Spinal cord (tissue), 10 donors: ENCODE data around the gene PLEKHA5. TPM values are rescaled to one million over a fixed set of nuclear protein-coding genes. Genes with fewer than 3 reads are reported as not detected.
"Not testable (repeated sequence)": the region's sequence is repeated elsewhere in the genome, so short reads cannot be mapped to it uniquely, and the experiment has no call there.

Source experiments
- DNase-seq, 6 donors: peaks; one replicate each; pipeline versions ENCODE4 v3.0.0 to v3.0.0-alpha.2; 2013 to 2015; ENCODE audit warnings: low spot score in 6 of 6, low read depth in 4 of 6
- H3K27ac ChIP-seq: one replicate; pipeline ENCODE4 v1.5.1; 2013; ENCODE audit warnings: low read depth, low read length, control low read depth
- H3K27me3 ChIP-seq: one replicate; pipeline ENCODE4 v1.6.1; 2013; ENCODE audit warnings: low read length; ENCODE audit not compliant: control insufficient read depth, insufficient read depth
- H3K36me3 ChIP-seq: one replicate; pipeline ENCODE4 v1.6.1; 2013; ENCODE audit warnings: low read length; ENCODE audit not compliant: control insufficient read depth, insufficient read depth
- H3K4me1 ChIP-seq: one replicate; pipeline ENCODE4 v1.6.1; 2013; ENCODE audit warnings: low read length; ENCODE audit not compliant: control insufficient read depth, insufficient read depth
- H3K4me3 ChIP-seq: one replicate; pipeline ENCODE4 v1.5.1; 2013; ENCODE audit warnings: low read depth, low read length, control low read depth
- H3K9me3 ChIP-seq: one replicate; pipeline ENCODE4 v1.6.1; 2013; ENCODE audit warnings: low read length; ENCODE audit not compliant: control insufficient read depth, insufficient read depth
- WGBS: methylation state at CpG from one replicate; pipeline ENCODE4 v1.1.5; 2013; ENCODE audit warnings: missing lambda C conversion rate; ENCODE audit not compliant: insufficient coverage; 5-methylcytosine and 5-hydroxymethylcytosine counted together
- polyA plus RNA-seq, 2 donors: library from polyadenylated mRNA; unstranded; fragments of 120-200 nt; gene quantifications; one replicate each; pipeline ENCODE4 v1.2.1, GENCODE V29; 2013; ENCODE audit not compliant: insufficient read length in 2 of 2
- total RNA-seq, 2 donors: library from RNA; depleted of rRNA in 1 of 2; stranded (reverse); fragments of 120-200 nt in 1 of 2; fragments of >200 nt in 1 of 2; gene quantifications; one replicate each; pipeline versions ENCODE4 v1.2.3 to v1.2.4, GENCODE V29; 2013 to 2014
- donor health status: healthy.

Gene PLEKHA5
- total and polyA plus RNA-seq, 4 donors, result 44.5 to 81.6 (median 49.4) TPM

GRCh38 chr12:19298836-19299605, 169.5 kb downstream of the PLEKHA5 start:
- Histone ChIP-seq H3K36me3 (no peaks in the 10 kb centered on the region), H3K4me3 (no peak overlapping the region), H3K27ac (no peak overlapping the region), H3K9me3 (no peaks in the 10 kb centered on the region), H3K27me3 (no peaks in the 10 kb centered on the region), H3K4me1 (no peaks in the 10 kb centered on the region)
- 87% methylated on average over 2 of the region's 7 CpGs for WGBS
- DNase-seq, result peak in 1 of 6 donors; percentile 52

- no peak overlapping the region for H3K4me3 ChIP-seq
- H3K4me1 ChIP-seq, result no peaks in the 10 kb centered on the region
- no peaks in the 10 kb centered on the region for H3K9me3 ChIP-seq
- H3K27ac ChIP-seq, result no peak overlapping the region
- H3K27me3 ChIP-seq, result no peaks in the 10 kb centered on the region
- WGBS, result 90% methylated on average over 3 of the region's 3 CpGs
- H3K36me3 ChIP-seq, result no peaks in the 10 kb centered on the region
- no peak for DNase-seq
Observed at GRCh38 chr12:19299765-19300164, 170.2 kb downstream of the PLEKHA5 start.

GRCh38 chr12:19301223-19301622, 171.7 kb downstream of the PLEKHA5 start:
- Histone ChIP-seq H3K27me3 (no peaks in the 10 kb centered on the region), H3K27ac (no peak overlapping the region), H3K36me3 (peaks cover 11% of the 10 kb centered on the region), H3K4me1 (no peaks in the 10 kb centered on the region), H3K4me3 (no peak overlapping the region), H3K9me3 (no peaks in the 10 kb centered on the region)
- no peak for DNase-seq

GRCh38 chr12:19301688-19302087, 172.2 kb downstream of the PLEKHA5 start:
- Histone ChIP-seq H3K4me3 (no peak overlapping the region), H3K27me3 (no peaks in the 10 kb centered on the region), H3K9me3 (no peaks in the 10 kb centered on the region), H3K27ac (no peak overlapping the region), H3K4me1 (no peaks in the 10 kb centered on the region), H3K36me3 (peaks cover 15% of the 10 kb centered on the region)
- whole genome bisulfite sequencing, result no CpG with 5 or more reads among the region's 1 CpG
- no peak for DNase-seq

GRCh38 chr12:19302100-19302640, 172.6 kb downstream of the PLEKHA5 start:
- no peak for DNase-seq
- H3K27ac ChIP-seq, result no peak overlapping the region
- WGBS, result 100% methylated on average over 2 of the region's 5 CpGs
- H3K9me3 ChIP-seq, result no peaks in the 10 kb centered on the region
- H3K27me3 ChIP-seq, result no peaks in the 10 kb centered on the region
- peaks cover 19% of the 10 kb centered on the region for H3K36me3 ChIP-seq
- no peak overlapping the region for H3K4me3 ChIP-seq
- no peaks in the 10 kb centered on the region for H3K4me1 ChIP-seq

- H3K27me3 ChIP-seq, result no peaks in the 10 kb centered on the region
- H3K27ac ChIP-seq, result no peak overlapping the region
- no peaks in the 10 kb centered on the region for H3K9me3 ChIP-seq
- no peak for DNase-seq
- WGBS, result 100% methylated on average over 2 of the region's 3 CpGs
- no peak overlapping the region for H3K4me3 ChIP-seq
- peaks cover 21% of the 10 kb centered on the region for H3K36me3 ChIP-seq
- H3K4me1 ChIP-seq, result no peaks in the 10 kb centered on the region
Observed at GRCh38 chr12:19303496-19303895, 174.0 kb downstream of the PLEKHA5 start.

GRCh38 chr12:19304149-19304750, 174.7 kb downstream of the PLEKHA5 start:
- no peak for DNase-seq
- Histone ChIP-seq H3K4me1 (no peaks in the 10 kb centered on the region), H3K27ac (no peak overlapping the region), H3K4me3 (no peak overlapping the region), H3K36me3 (peaks cover 21% of the 10 kb centered on the region), H3K27me3 (no peaks in the 10 kb centered on the region), H3K9me3 (no peaks in the 10 kb centered on the region)
- 100% methylated on average over 3 of the region's 10 CpGs for WGBS

- not testable (repeated sequence) for H3K4me3 ChIP-seq, DNase-seq, H3K27ac ChIP-seq, H3K4me1 ChIP-seq, H3K9me3 ChIP-seq, H3K27me3 ChIP-seq
- 98% methylated on average over 9 of the region's 14 CpGs for WGBS
- H3K36me3 ChIP-seq, result peaks cover 21% of the 10 kb centered on the region
Observed at GRCh38 chr12:19305621-19306020, 176.1 kb downstream of the PLEKHA5 start.

- no peaks in the 10 kb centered on the region for H3K4me1 ChIP-seq
- H3K36me3 ChIP-seq, result peaks cover 21% of the 10 kb centered on the region
- no peaks in the 10 kb centered on the region for H3K27me3 ChIP-seq
- H3K9me3 ChIP-seq, result no peaks in the 10 kb centered on the region
- no peak overlapping the region for H3K27ac ChIP-seq
- WGBS, result over 99% methylated on average over 19 of the region's 35 CpGs
- no peak overlapping the region for H3K4me3 ChIP-seq
- DNase-seq, result no peak
Observed at GRCh38 chr12:19306366-19306765, 176.8 kb downstream of the PLEKHA5 start.

GRCh38 chr12:19307451-19307850, 177.9 kb downstream of the PLEKHA5 start:
- 86% methylated on average over 2 of the region's 6 CpGs for WGBS
- Histone ChIP-seq H3K4me1 (no peaks in the 10 kb centered on the region), H3K36me3 (peaks cover 21% of the 10 kb centered on the region), H3K9me3 (no peaks in the 10 kb centered on the region), H3K4me3 (no peak overlapping the region), H3K27ac (no peak overlapping the region), H3K27me3 (no peaks in the 10 kb centered on the region)
- DNase-seq, result no peak
